ENCODE results near the gene ADAMTS17.

DNA sequence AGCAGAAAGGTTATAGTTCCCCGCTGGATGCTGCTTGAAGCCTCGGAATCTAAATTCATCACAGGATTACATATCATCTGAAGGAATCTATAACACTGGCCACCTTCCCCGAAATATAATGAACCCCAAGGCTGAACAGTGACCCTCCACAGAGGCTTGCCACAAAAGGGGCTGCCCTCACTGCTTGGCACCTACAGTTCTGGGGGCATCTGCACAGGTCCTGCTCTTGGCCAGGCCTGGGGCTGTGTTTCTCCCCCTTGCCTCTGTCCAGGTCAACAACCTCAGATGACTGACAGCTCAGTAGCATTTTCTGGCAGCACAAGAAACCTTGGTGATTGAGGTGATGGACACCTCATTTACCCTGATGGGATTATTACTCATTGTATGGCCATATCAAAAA is 1.5 kb upstream of the ADAMTS17 start:
- TF ChIP-seq ZNF274 (IDR thresholded peaks at IDR 0.05; ENCODE audit: low read depth, low read length) (no peak), YY1 (IDR thresholded peaks at IDR 0.05; ENCODE audit: insufficient read depth, insufficient read length) (no peak), SUZ12 (IDR thresholded peaks at IDR 0.05; ENCODE audit: extremely low read depth, insufficient read depth, insufficient read length) (no peak)
